Hepatocyte (in vitro differentiated cells): ENCODE results near the gene SULT1E1. TPM values are rescaled to one million over a fixed set of nuclear protein-coding genes. Genes with fewer than 3 reads are reported as not detected.

Experiments
- DNase-seq: peaks from one replicate; pipeline ENCODE4 v3.0.0-alpha.2; 2016; ENCODE audit warnings: low spot score
- H2AFZ ChIP-seq: fragments of 200-600 bp; sonication (generic); 2 replicates; pipeline ENCODE4 v1.6.0; 2016; ENCODE audit warnings: antibody characterized with exemption, mild to moderate bottlenecking
- H3K27ac ChIP-seq: fragments of 200-600 bp; sonication (generic); 2 replicates; pipeline ENCODE4 v1.5.1; 2016; ENCODE audit warnings: mild to moderate bottlenecking
- H3K27me3 ChIP-seq: fragments of 200-600 bp; sonication (generic); 2 replicates; pipeline ENCODE4 v1.6.1; 2016
- H3K36me3 ChIP-seq: fragments of 200-600 bp; sonication (generic); replicated peaks from 2 replicates; pipeline ENCODE4 v1.5.1; 2016; ENCODE audit warnings: low read depth; ENCODE audit not compliant: insufficient read depth
- H3K4me1 ChIP-seq: fragments of 200-600 bp; sonication (generic); 2 replicates; pipeline ENCODE4 v1.5.1; 2016; ENCODE audit warnings: mild to moderate bottlenecking, moderate library complexity; ENCODE audit not compliant: insufficient read depth
- H3K4me2 ChIP-seq: fragments of 200-600 bp; sonication (generic); 2 replicates; pipeline ENCODE4 v1.6.0; 2016
- H3K4me3 ChIP-seq: fragments of 200-600 bp; sonication (generic); 2 replicates; pipeline ENCODE4 v1.5.1; 2016; ENCODE audit warnings: mild to moderate bottlenecking
- H3K79me2 ChIP-seq: fragments of 200-600 bp; sonication (generic); 2 replicates; pipeline ENCODE4 v1.6.0; 2017; ENCODE audit warnings: mild to moderate bottlenecking
- H3K9me2 ChIP-seq: fragments of 200-600 bp; sonication (generic); replicated peaks from 2 replicates; pipeline ENCODE4 v1.6.0; 2017; ENCODE audit warnings: mild to moderate bottlenecking; ENCODE audit not compliant: insufficient read depth
- H3K9me3 ChIP-seq: fragments of 200-600 bp; sonication (generic); 2 replicates; pipeline ENCODE4 v1.5.1; 2016; ENCODE audit warnings: low read depth, mild to moderate bottlenecking
- H4K20me1 ChIP-seq: fragments of 200-600 bp; sonication (generic); 2 replicates; pipeline ENCODE4 v1.6.0; 2016; ENCODE audit warnings: mild to moderate bottlenecking; ENCODE audit not compliant: insufficient read depth, poor library complexity, severe bottlenecking
- EZH2 ChIP-seq: fragments of 200-600 bp; sonication (generic); IDR thresholded peaks from 2 replicates; pipeline ENCODE4 v1.6.1; 2016; ENCODE audit warnings: antibody characterized with exemption, mild to moderate bottlenecking, borderline replicate concordance
- EZH2phosphoT487 ChIP-seq: fragments of 200-600 bp; sonication (generic); IDR thresholded peaks from one replicate; pipeline ENCODE4 v1.6.1; 2018; ENCODE audit warnings: antibody characterized with exemption, mild to moderate bottlenecking, low read depth, moderate library complexity; ENCODE audit not compliant: unreplicated experiment, severe bottlenecking
- WGBS: methylation state at CpG from one replicate; pipeline ENCODE4 v1.1.6; 2016; ENCODE audit warnings: low lambda C conversion rate; ENCODE audit errors: missing lambda C conversion rate; 5-methylcytosine and 5-hydroxymethylcytosine counted together
- polyA plus RNA-seq: library from polyadenylated mRNA; unstranded; fragments of >200 nt; fragmentation: Nextera tagmentation; extraction: Ambion mirVana; gene quantifications from 2 replicates; pipeline ENCODE4 v1.2.1, GENCODE V29; 2016
- total RNA-seq: library from RNA; depleted of rRNA; stranded (reverse); fragments of >200 nt; gene quantifications from 2 replicates; pipeline ENCODE4 v1.2.3, GENCODE V29; 2014
- TF ChIP-seq, protein P1 (sequence below): fragments of 200-600 bp; sonication (generic); IDR thresholded peaks from 2 replicates; pipeline ENCODE4 v1.5.1; 2016; ENCODE audit warnings: antibody characterized with exemption, mild to moderate bottlenecking; ENCODE audit not compliant: poor library complexity

Gene SULT1E1, protein sequence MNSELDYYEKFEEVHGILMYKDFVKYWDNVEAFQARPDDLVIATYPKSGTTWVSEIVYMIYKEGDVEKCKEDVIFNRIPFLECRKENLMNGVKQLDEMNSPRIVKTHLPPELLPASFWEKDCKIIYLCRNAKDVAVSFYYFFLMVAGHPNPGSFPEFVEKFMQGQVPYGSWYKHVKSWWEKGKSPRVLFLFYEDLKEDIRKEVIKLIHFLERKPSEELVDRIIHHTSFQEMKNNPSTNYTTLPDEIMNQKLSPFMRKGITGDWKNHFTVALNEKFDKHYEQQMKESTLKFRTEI
- total RNA-seq: 69.8 and 72.5 TPM in 2 replicates
- polyA plus RNA-seq: 30.8 and 42.1 TPM in 2 replicates

DNA sequence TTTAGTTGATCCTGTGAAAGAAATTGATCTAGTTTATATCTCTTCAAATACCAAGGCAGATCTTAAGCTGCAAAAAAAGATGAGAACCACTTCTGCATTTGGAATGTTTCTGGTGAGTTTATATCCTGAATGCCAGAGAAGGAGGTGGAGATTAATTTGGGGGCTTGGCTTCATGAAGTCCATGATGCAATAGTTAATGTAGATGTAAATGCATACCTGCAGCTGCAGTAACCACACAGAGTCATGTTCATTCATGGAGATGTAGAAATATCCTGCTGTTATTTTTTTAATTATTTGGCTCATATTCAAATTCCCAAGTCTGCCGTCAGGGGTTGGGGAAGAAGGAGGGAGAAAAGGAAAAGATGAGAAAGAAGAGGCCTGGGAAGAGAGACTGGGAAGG, at the start of gene SULT1E1:
Gene SULT1E1, minus strand, starts transcription at position 94 of the 400 bp plus-strand sequence. CDS start 2,501 bp downstream, outside the sequence.
- Histone ChIP-seq H3K9me3 (no peaks in the 10 kb centered on the region), H4K20me1 (no peaks in the 10 kb centered on the region), H2AFZ (no peak within 1 kb of the TSS), H3K79me2 (peaks cover 10% of the 10 kb centered on the region), H3K4me1 (peaks cover 15% of the 10 kb centered on the region), H3K27me3 (no peaks in the 10 kb centered on the region), H3K4me2 (peak within 1 kb of the TSS; percentile 60), H3K9me2 (no peaks in the 10 kb centered on the region), H3K36me3 (no peaks in the 10 kb centered on the region), H3K27ac (peak within 1 kb of the TSS; percentile 48), H3K4me3 (no peak within 1 kb of the TSS)
- DNase-seq: no peak
- WGBS: 56% methylated on average over 1 of the region's 1 CpG
- TF ChIP-seq, protein P1, sequence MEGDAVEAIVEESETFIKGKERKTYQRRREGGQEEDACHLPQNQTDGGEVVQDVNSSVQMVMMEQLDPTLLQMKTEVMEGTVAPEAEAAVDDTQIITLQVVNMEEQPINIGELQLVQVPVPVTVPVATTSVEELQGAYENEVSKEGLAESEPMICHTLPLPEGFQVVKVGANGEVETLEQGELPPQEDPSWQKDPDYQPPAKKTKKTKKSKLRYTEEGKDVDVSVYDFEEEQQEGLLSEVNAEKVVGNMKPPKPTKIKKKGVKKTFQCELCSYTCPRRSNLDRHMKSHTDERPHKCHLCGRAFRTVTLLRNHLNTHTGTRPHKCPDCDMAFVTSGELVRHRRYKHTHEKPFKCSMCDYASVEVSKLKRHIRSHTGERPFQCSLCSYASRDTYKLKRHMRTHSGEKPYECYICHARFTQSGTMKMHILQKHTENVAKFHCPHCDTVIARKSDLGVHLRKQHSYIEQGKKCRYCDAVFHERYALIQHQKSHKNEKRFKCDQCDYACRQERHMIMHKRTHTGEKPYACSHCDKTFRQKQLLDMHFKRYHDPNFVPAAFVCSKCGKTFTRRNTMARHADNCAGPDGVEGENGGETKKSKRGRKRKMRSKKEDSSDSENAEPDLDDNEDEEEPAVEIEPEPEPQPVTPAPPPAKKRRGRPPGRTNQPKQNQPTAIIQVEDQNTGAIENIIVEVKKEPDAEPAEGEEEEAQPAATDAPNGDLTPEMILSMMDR: no peak
- TF ChIP-seq EZH2: no peak
- no peak for TF ChIP-seq EZH2phosphoT487

DNA sequence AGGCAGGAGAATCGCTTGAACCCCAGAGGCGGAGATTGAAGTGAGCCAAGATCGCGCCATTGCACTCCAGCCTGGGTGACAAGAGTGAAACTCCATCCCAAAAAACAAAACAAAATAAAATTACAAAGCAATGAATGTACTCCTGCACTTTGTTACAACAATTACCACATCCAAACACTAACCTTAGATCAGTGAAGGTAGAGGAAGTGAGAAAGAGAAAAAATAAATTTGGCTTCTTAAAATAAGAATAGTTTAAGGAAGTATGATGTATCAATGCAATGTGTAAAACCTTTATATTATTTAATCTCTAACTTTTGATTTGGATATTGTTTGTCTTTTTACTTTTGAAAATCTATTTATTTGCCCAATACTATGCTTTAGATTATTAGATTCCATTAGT, 49.2 kb upstream of the SULT1E1 start:
- H3K9me3 ChIP-seq: no peaks in the 10 kb centered on the region
- no peaks in the 10 kb centered on the region for H4K20me1 ChIP-seq
- H3K4me1 ChIP-seq: no peaks in the 10 kb centered on the region
- H3K4me3 ChIP-seq: no peak overlapping the region
- H3K4me2 ChIP-seq: no peak overlapping the region
- 97% methylated on average over 4 of the region's 4 CpGs for WGBS
- no peaks in the 10 kb centered on the region for H3K79me2 ChIP-seq
- no peak overlapping the region for H2AFZ ChIP-seq
- no peak overlapping the region for H3K27ac ChIP-seq
- no peaks in the 10 kb centered on the region for H3K36me3 ChIP-seq
- no peak for DNase-seq
- no peaks in the 10 kb centered on the region for H3K27me3 ChIP-seq
- no peaks in the 10 kb centered on the region for H3K9me2 ChIP-seq
- TF ChIP-seq, protein P1: no peak
- TF ChIP-seq EZH2phosphoT487: no peak
- TF ChIP-seq EZH2: no peak

DNA sequence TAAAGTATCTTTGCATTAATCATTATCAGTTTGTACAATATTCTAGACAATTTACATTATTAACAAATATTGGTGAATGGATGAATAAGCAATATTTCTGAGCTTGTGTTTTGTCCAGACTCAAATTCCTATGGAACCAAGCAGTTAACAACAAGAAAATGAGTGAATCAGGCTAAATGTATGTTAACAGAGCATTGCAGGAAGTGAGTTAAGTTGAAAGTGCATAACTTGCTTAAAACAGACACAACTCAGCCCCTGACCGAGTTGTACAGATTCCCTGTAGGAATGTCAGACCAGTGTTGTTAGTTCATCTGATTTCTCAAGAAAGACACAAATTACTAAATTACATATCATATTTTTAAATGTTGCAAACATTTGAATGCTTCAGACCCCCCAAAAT, 47.2 kb upstream of the SULT1E1 start:
- Histone ChIP-seq H3K9me2 (no peaks in the 10 kb centered on the region), H3K4me3 (no peak overlapping the region), H3K79me2 (no peaks in the 10 kb centered on the region), H3K27ac (no peak overlapping the region), H3K36me3 (no peaks in the 10 kb centered on the region), H3K4me1 (no peaks in the 10 kb centered on the region), H4K20me1 (no peaks in the 10 kb centered on the region), H2AFZ (no peak overlapping the region), H3K9me3 (no peaks in the 10 kb centered on the region), H3K4me2 (no peak overlapping the region), H3K27me3 (no peaks in the 10 kb centered on the region)
- no peak for DNase-seq
- TF ChIP-seq, protein P1: no peak
- no peak for TF ChIP-seq EZH2
- TF ChIP-seq EZH2phosphoT487: no peak
- 46% methylated on average over 1 of the region's 1 CpG for WGBS
